ENCODE measurements around the gene NKIRAS2. TPM values are rescaled to one million over a fixed set of nuclear protein-coding genes. Genes with fewer than 3 reads are reported as not detected.

The NKIRAS2 gene
- total and polyA plus RNA-seq, 2 of the 4 experiments (the other 2 are of a cell fraction) = 25.6 to 51.8 TPM

DNA sequence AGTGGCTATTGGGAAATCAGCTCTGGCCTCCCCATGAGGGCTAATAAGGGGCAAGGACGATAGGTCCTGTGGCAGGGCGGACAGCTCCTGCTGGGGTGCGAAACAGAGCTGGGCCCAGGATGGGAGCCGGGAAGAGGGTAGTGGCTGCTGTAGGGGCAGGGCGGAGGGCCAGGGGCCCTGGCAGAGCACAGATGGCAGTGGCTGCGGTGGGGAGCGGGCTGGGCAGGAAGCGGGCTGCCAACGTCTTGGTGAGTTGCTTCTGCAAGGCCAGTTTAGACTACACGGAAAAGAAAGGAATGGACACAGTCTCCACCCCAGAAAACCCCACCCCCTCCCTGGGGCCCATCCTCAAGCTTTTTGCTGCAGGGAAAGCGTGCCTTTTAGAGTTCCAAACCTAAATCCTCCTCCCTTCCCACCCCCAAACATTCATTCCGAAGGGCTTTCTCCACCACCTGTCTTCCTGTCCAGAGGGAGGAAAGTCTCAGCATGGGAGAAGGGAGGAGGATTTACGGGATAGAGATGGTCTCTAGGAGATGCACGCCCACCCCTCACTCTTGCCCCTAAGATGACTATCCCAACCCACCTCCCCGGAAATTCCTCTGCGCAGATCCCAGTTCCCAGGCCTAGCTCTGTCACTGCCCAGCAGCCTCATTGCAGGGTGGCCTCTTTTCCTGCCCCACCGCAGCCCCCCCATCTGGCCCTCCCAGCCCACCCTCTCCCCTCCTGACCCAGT lies 7.1 kb downstream of the NKIRAS2 start (continued):
- TF ChIP-seq ELK1 (IDR thresholded peaks at IDR 0.05; ENCODE audit: borderline replicate concordance, low read depth, low read length) (no peak), RAD21 (IDR thresholded peaks at IDR 0.05; ENCODE audit: low read length) (no peak)

- intact Hi-C loops (cut with micrococcal nuclease) = loop anchor here (5.0 kb wide), 1 partner anchor 375 kb away; no protein-coding TSS in a partner anchor
Measured at GRCh38 chr17:42027590-42027889, 7.7 kb downstream of the NKIRAS2 start.

More at GRCh38 chr17:42027590-42027889, 7.7 kb downstream of the NKIRAS2 start:
- Histone ChIP-seq H3K9me3 (ENCODE audit: control insufficient read depth, insufficient read depth, low read length) (no peaks in the 10 kb centered on the region), H4K8ac (ENCODE audit: low read depth in 2 of 2, low read length in 2 of 2) (no peak overlapping the region), H3K56ac (ENCODE audit: extremely low read depth, insufficient read depth, low read length) (no peak overlapping the region), H3K18ac (ENCODE audit: low read depth, low read length) (no peak overlapping the region), H3K9ac (ENCODE audit: low read depth, low read length) (no peak overlapping the region), H2BK20ac (ENCODE audit: low read depth, low read length) (no peak overlapping the region), H3K4me2 (ENCODE audit: low read depth, low read length) (no peak overlapping the region), H3K4me1 (ENCODE audit: control insufficient read depth, insufficient read depth, low read length) (peaks cover 7% of the 10 kb centered on the region), H4K20me1 (ENCODE audit: insufficient read depth, low read length) (peaks cover 12% of the 10 kb centered on the region; the same call in 1 of the 2 replicates), H3K27me3 (ENCODE audit: control insufficient read depth, insufficient read depth, low read length) (peaks cover 12% of the 10 kb centered on the region), H3K4ac (ENCODE audit: low read depth, low read length) (no peak overlapping the region), H2AFZ (replicated peaks; ENCODE audit: low read length, poor library complexity) (no peak overlapping the region), H2BK120ac (ENCODE audit: low read depth, low read length) (no peak overlapping the region), H3K27ac (ENCODE audit: insufficient read depth, low read length) (no peak overlapping the region), H2BK5ac (ENCODE audit: low read depth, low read length, poor library complexity, severe bottlenecking) (no peak overlapping the region), H4K91ac (ENCODE audit: insufficient read depth, low read depth, low read length) (no peak overlapping the region), H3K79me1 (ENCODE audit: low read depth in 1 of 2, low read length in 2 of 2) (peaks cover 0 to 15% of the 10 kb centered on the region in 2 experiments; a peak in 1 of 4 replicates), H3K4me3 (ENCODE audit: insufficient read depth, low read depth, low read length) (no peak overlapping the region), H3K23ac (ENCODE audit: low read depth, low read length) (no peak overlapping the region), H2AK9ac (replicated peaks; ENCODE audit: low read depth, low read length, poor library complexity) (no peak overlapping the region), H2BK15ac (ENCODE audit: low read depth, low read length) (no peak overlapping the region), H3K9me1 (ENCODE audit: insufficient read depth, low read length) (peaks cover 6% of the 10 kb centered on the region; the same call in 1 of the 2 replicates), H3K14ac (replicated peaks; ENCODE audit: low read depth, low read length) (no peak overlapping the region), H3K36me3 (ENCODE audit: control insufficient read depth, insufficient read depth, low read length) (peaks cover 14% of the 10 kb centered on the region), H2AK5ac (ENCODE audit: low read depth, low read length) (no peak overlapping the region), H4K5ac (ENCODE audit: low read depth, low read length) (no peak overlapping the region)
- dilution Hi-C loops (cut with HindIII; ENCODE audit: low sequenced_read_pairs, unreplicated experiment) (no loop called here), in situ Hi-C loops (cut with MboI; ENCODE audit: low sequenced_read_pairs) (loop anchor here (5.0 kb wide), 1 partner anchor 85 kb away; the partner anchor contains the start of gene DHX58)
- no CpG with 5 or more reads among the region's 5 CpGs for WGBS, 2 experiments (ENCODE audit: extremely low coverage in 2 of 2, insufficient read length in 1 of 2)
- ChIA-PET CTCF (no interaction called here), POLR2A (ENCODE audit: unreplicated experiment) (interaction anchor here (0.5 to 0.9 kb wide), 2 partner anchors 10 to 160 kb away, joined by 3 read pairs; partner anchors contain the start of gene DNAJC7)
- no peak for ATAC-seq (ENCODE audit: low read depth)
- BruUV-seq (replicated peaks) = no TSS peak
- no peak for DNase-seq
- TF ChIP-seq MXI1 (IDR thresholded peaks at IDR 0.05; ENCODE audit: borderline replicate concordance, low read depth, low read length) (no peak), USF2 (IDR thresholded peaks at IDR 0.05; ENCODE audit: low read depth, low read length) (no peak), CHD1 (IDR thresholded peaks at IDR 0.05; ENCODE audit: low read depth, low read length) (no peak), BHLHE40 (IDR thresholded peaks at IDR 0.05; ENCODE audit: low read depth, low read length) (no peak), CEBPB (IDR thresholded peaks at IDR 0.05; ENCODE audit: low read depth, low read length) (no peak), FOS (IDR thresholded peaks at IDR 0.05; ENCODE audit: low read depth, low read length) (no peak)
